ENCODE results near the gene IVD. TPM values are rescaled to one million over a fixed set of nuclear protein-coding genes. Genes with fewer than 3 reads are reported as not detected.

The IVD gene
- total and polyA plus RNA-seq, 2 of the 8 experiments (the other 6 are each of a cell fraction or from before 2014, with no cell fraction given) = 55.2 to 78.8 TPM

DNA sequence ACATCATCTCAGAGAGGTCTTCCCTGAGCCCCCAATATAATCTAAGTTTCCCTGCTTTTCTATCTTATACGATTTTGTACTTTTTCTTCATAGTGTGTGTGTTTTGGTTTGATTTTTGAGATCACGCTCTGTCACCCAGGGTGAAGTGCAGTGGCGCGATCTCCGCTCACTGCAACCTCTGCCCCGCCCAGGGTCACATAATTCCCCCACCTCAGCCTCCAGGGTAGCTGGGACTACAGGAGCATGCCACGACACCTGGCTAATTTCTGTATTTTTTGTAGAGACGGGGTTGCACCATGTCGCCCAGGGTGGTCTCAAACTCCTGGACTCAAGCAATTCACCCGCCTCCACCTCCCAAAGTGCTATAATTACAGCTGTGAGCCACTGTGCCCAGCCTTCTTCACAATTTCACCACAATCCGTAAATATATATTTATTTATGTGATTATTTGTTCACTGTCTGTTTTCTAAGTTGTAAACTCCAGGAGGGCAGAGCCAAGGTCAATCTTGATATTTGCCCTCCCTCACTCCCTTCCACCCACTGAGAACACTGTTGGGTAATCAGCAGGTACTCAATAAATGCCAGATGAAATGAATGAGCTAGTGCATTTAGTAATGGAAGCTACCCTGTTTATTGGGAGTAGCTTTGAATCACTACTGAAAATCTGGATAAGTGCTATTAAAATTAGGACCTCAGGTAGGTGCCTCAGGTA lies 23.6 kb upstream of the IVD start (continued):
- TF ChIP-seq, protein P1, sequence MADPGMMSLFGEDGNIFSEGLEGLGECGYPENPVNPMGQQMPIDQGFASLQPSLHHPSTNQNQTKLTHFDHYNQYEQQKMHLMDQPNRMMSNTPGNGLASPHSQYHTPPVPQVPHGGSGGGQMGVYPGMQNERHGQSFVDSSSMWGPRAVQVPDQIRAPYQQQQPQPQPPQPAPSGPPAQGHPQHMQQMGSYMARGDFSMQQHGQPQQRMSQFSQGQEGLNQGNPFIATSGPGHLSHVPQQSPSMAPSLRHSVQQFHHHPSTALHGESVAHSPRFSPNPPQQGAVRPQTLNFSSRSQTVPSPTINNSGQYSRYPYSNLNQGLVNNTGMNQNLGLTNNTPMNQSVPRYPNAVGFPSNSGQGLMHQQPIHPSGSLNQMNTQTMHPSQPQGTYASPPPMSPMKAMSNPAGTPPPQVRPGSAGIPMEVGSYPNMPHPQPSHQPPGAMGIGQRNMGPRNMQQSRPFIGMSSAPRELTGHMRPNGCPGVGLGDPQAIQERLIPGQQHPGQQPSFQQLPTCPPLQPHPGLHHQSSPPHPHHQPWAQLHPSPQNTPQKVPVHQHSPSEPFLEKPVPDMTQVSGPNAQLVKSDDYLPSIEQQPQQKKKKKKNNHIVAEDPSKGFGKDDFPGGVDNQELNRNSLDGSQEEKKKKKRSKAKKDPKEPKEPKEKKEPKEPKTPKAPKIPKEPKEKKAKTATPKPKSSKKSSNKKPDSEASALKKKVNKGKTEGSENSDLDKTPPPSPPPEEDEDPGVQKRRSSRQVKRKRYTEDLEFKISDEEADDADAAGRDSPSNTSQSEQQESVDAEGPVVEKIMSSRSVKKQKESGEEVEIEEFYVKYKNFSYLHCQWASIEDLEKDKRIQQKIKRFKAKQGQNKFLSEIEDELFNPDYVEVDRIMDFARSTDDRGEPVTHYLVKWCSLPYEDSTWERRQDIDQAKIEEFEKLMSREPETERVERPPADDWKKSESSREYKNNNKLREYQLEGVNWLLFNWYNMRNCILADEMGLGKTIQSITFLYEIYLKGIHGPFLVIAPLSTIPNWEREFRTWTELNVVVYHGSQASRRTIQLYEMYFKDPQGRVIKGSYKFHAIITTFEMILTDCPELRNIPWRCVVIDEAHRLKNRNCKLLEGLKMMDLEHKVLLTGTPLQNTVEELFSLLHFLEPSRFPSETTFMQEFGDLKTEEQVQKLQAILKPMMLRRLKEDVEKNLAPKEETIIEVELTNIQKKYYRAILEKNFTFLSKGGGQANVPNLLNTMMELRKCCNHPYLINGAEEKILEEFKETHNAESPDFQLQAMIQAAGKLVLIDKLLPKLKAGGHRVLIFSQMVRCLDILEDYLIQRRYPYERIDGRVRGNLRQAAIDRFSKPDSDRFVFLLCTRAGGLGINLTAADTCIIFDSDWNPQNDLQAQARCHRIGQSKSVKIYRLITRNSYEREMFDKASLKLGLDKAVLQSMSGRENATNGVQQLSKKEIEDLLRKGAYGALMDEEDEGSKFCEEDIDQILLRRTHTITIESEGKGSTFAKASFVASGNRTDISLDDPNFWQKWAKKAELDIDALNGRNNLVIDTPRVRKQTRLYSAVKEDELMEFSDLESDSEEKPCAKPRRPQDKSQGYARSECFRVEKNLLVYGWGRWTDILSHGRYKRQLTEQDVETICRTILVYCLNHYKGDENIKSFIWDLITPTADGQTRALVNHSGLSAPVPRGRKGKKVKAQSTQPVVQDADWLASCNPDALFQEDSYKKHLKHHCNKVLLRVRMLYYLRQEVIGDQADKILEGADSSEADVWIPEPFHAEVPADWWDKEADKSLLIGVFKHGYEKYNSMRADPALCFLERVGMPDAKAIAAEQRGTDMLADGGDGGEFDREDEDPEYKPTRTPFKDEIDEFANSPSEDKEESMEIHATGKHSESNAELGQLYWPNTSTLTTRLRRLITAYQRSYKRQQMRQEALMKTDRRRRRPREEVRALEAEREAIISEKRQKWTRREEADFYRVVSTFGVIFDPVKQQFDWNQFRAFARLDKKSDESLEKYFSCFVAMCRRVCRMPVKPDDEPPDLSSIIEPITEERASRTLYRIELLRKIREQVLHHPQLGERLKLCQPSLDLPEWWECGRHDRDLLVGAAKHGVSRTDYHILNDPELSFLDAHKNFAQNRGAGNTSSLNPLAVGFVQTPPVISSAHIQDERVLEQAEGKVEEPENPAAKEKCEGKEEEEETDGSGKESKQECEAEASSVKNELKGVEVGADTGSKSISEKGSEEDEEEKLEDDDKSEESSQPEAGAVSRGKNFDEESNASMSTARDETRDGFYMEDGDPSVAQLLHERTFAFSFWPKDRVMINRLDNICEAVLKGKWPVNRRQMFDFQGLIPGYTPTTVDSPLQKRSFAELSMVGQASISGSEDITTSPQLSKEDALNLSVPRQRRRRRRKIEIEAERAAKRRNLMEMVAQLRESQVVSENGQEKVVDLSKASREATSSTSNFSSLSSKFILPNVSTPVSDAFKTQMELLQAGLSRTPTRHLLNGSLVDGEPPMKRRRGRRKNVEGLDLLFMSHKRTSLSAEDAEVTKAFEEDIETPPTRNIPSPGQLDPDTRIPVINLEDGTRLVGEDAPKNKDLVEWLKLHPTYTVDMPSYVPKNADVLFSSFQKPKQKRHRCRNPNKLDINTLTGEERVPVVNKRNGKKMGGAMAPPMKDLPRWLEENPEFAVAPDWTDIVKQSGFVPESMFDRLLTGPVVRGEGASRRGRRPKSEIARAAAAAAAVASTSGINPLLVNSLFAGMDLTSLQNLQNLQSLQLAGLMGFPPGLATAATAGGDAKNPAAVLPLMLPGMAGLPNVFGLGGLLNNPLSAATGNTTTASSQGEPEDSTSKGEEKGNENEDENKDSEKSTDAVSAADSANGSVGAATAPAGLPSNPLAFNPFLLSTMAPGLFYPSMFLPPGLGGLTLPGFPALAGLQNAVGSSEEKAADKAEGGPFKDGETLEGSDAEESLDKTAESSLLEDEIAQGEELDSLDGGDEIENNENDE (IDR thresholded peaks at IDR 0.05; ENCODE audit: insufficient replicate concordance, low read length) = no peak
- TF ChIP-seq, protein P2, sequence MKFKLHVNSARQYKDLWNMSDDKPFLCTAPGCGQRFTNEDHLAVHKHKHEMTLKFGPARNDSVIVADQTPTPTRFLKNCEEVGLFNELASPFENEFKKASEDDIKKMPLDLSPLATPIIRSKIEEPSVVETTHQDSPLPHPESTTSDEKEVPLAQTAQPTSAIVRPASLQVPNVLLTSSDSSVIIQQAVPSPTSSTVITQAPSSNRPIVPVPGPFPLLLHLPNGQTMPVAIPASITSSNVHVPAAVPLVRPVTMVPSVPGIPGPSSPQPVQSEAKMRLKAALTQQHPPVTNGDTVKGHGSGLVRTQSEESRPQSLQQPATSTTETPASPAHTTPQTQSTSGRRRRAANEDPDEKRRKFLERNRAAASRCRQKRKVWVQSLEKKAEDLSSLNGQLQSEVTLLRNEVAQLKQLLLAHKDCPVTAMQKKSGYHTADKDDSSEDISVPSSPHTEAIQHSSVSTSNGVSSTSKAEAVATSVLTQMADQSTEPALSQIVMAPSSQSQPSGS (IDR thresholded peaks at IDR 0.05; ENCODE audit: low read length) = no peak
- no peak for TF ChIP-seq SIX5 (IDR thresholded peaks at IDR 0.05; ENCODE audit: low read depth, low read length)
- TF ChIP-seq RXRA (IDR thresholded peaks at IDR 0.05; ENCODE audit: insufficient read depth, low read depth, low read length) = no peak
- TF ChIP-seq HDAC6 (IDR thresholded peaks at IDR 0.05; ENCODE audit: low read depth, low read length) = no peak
- TF ChIP-seq FOSL1 (IDR thresholded peaks at IDR 0.05; ENCODE audit: insufficient read depth, low read depth, low read length) = no peak
- TF ChIP-seq YY1 (IDR thresholded peaks at IDR 0.05; ENCODE audit: low read depth, low read length) = no peak
- TF ChIP-seq TBP (IDR thresholded peaks at IDR 0.05; ENCODE audit: low read depth, low read length) = no peak
- TF ChIP-seq CREB1 (IDR thresholded peaks at IDR 0.05) = no peak
